ENCODE results near the gene LOXL3. TPM values are rescaled to one million over a fixed set of nuclear protein-coding genes. Genes with fewer than 3 reads are reported as not detected.

Gene LOXL3
- total RNA-seq, 1 donor = 14.3 TPM

- peak; percentile 72 to 86 (median 82) for DNase-seq (ENCODE audit: low read depth in 2 of 3, low spot score in 2 of 3)
These were observed 24.1 kb downstream of the LOXL3 start, which contains the start of the genes AUP1 and HTRA2 for GRCh38 chr2:74529357-74530238. Gene AUP1 (minus strand): TSS chr2:74529706. CDS start chr2:74529629, 77 bp downstream. Gene HTRA2 (plus strand): TSS chr2:74529933. CDS start chr2:74530007, 74 bp downstream.

- DNase-seq (ENCODE audit: low read depth in 2 of 3, low spot score in 2 of 3) = no peak
These were observed 25.0 kb downstream of the LOXL3 start for GRCh38 chr2:74528600-74529356.

GRCh38 chr2:74527741-74528140 lies 26.0 kb downstream of the LOXL3 start:
- no peak for DNase-seq (ENCODE audit: low read depth in 2 of 3, low spot score in 2 of 3)

GRCh38 chr2:74526649-74527230 lies 27.0 kb downstream of the LOXL3 start:
- no peak for DNase-seq (ENCODE audit: low read depth in 2 of 3, low spot score in 2 of 3)

GRCh38 chr2:74525717-74526648 lies 27.8 kb downstream of the LOXL3 start, which contains the start of gene DQX1:
Gene DQX1 (minus strand): TSS chr2:74526231. CDS start chr2:74525729, 502 bp downstream.
- peak in 1 of 3 donors; percentile 62 for DNase-seq (ENCODE audit: low read depth in 2 of 3, low spot score in 2 of 3)

GRCh38 chr2:74524955-74525716 lies 28.6 kb downstream of the LOXL3 start:
- no peak for DNase-seq (ENCODE audit: low read depth in 2 of 3, low spot score in 2 of 3)

GRCh38 chr2:74524005-74524404 lies 29.7 kb downstream of the LOXL3 start:
- DNase-seq (ENCODE audit: low read depth in 2 of 3, low spot score in 2 of 3) = no peak

- no peak for DNase-seq (ENCODE audit: low read depth in 2 of 3, low spot score in 2 of 3)
These were observed 31.2 kb downstream of the LOXL3 start for GRCh38 chr2:74522516-74522915.

GRCh38 chr2:74516650-74517049 lies 37.1 kb downstream of the LOXL3 start:
- no peak for DNase-seq (ENCODE audit: low read depth in 2 of 3, low spot score in 2 of 3)

GRCh38 chr2:74515981-74516633 lies 37.6 kb downstream of the LOXL3 start:
- DNase-seq (ENCODE audit: low read depth in 2 of 3, low spot score in 2 of 3) = peak in 2 of 3 donors; percentile 62 to 75

GRCh38 chr2:74515271-74515980 lies 38.3 kb downstream of the LOXL3 start:
- no peak for DNase-seq (ENCODE audit: low read depth in 2 of 3, low spot score in 2 of 3)

- DNase-seq (ENCODE audit: low read depth in 2 of 3, low spot score in 2 of 3) = no peak
These were observed 39.1 kb downstream of the LOXL3 start, which contains the start of gene TLX2 for GRCh38 chr2:74514368-74515270. Gene TLX2 (plus strand): TSS chr2:74514450. CDS start chr2:74514807, 357 bp downstream.

GRCh38 chr2:74513605-74514367 lies 40.0 kb downstream of the LOXL3 start:
- no peak for DNase-seq (ENCODE audit: low read depth in 2 of 3, low spot score in 2 of 3)

GRCh38 chr2:74512744-74513604 lies 40.8 kb downstream of the LOXL3 start:
- no peak for DNase-seq (ENCODE audit: low read depth in 2 of 3, low spot score in 2 of 3)

Data from hematopoietic multipotent progenitor cell (in vitro differentiated cells).